HG03432 (cell line): ENCODE measurements around the gene DGKB.

Experiments used
- ATAC-seq: cut with Tn5 transposase; IDR thresholded peaks from one replicate; pipeline ENCODE4 v1.9.1; 2021; ENCODE audit warnings: mild to moderate bottlenecking, moderate library complexity; ENCODE audit not compliant: unreplicated experiment

The DGKB gene

GRCh38 chr7:14902589-14903067, at the start of gene DGKB:
Gene DGKB (minus strand): TSS chr7:14902751.
- ATAC-seq, result no peak

GRCh38 chr7:14950013-14950412, 47.5 kb upstream of the DGKB start:
- ATAC-seq, result no peak

GRCh38 chr7:14938181-14938580, 35.6 kb upstream of the DGKB start:
- ATAC-seq, result no peak

GRCh38 chr7:14937581-14937980, 35.0 kb upstream of the DGKB start:
- no peak for ATAC-seq

- ATAC-seq, result no peak
Measured at GRCh38 chr7:14936554-14936953, 34.0 kb upstream of the DGKB start.

GRCh38 chr7:14934839-14935238, 32.3 kb upstream of the DGKB start:
- ATAC-seq, result no peak

GRCh38 chr7:14931511-14932215, 29.1 kb upstream of the DGKB start:
- ATAC-seq, result no peak

GRCh38 chr7:14924398-14924797, 21.8 kb upstream of the DGKB start:
- ATAC-seq, result no peak

- no peak for ATAC-seq
Measured at GRCh38 chr7:14911077-14911476, 8.5 kb upstream of the DGKB start.

- ATAC-seq, result no peak
Measured at GRCh38 chr7:14908697-14909096, 6.1 kb upstream of the DGKB start.

GRCh38 chr7:14905764-14906163, 3.2 kb upstream of the DGKB start:
- ATAC-seq, result no peak

- ATAC-seq, result no peak
Measured at GRCh38 chr7:14900051-14900450, 2.5 kb downstream of the DGKB start.

- ATAC-seq, result no peak
Measured at GRCh38 chr7:14899030-14899429, 3.5 kb downstream of the DGKB start.

- ATAC-seq, result no peak
Measured at GRCh38 chr7:14896461-14896860, 6.1 kb downstream of the DGKB start.

- ATAC-seq, result no peak
Measured at GRCh38 chr7:14894826-14895225, 7.7 kb downstream of the DGKB start.

GRCh38 chr7:14892961-14893360, 9.6 kb downstream of the DGKB start:
- ATAC-seq, result no peak

GRCh38 chr7:14891289-14891688, 11.3 kb downstream of the DGKB start:
- ATAC-seq, result no peak

GRCh38 chr7:14888962-14889361, 13.6 kb downstream of the DGKB start:
- no peak for ATAC-seq

- ATAC-seq, result no peak
Measured at GRCh38 chr7:14886533-14886932, 16.0 kb downstream of the DGKB start.

- no peak for ATAC-seq
Measured at GRCh38 chr7:14875941-14876587, 26.5 kb downstream of the DGKB start.

GRCh38 chr7:14871880-14872279, 30.7 kb downstream of the DGKB start:
- ATAC-seq, result no peak

GRCh38 chr7:14870394-14870793, 32.2 kb downstream of the DGKB start:
- ATAC-seq, result no peak

GRCh38 chr7:14868937-14869336, 33.6 kb downstream of the DGKB start:
- ATAC-seq, result no peak
